NCI-H2227 treated with DMSO at 0.1 percent for 48 hours (cell line): ENCODE results near the gene C6orf136.

Source experiments
- DNase-seq: peaks from one replicate; lab custom pipeline; 2025; lab: John Stamatoyannopoulos, UW

C6orf136 gene

GRCh38 chr6:30686908-30687658 lies 40.1 kb downstream of the C6orf136 start:
- peak; percentile 79 for DNase-seq

- DNase-seq: peak; percentile 50
Observed at GRCh38 chr6:30687659-30688431, 40.9 kb downstream of the C6orf136 start.

- DNase-seq: no peak
Observed at GRCh38 chr6:30688569-30688968, 41.6 kb downstream of the C6orf136 start.

- DNase-seq: no peak
Observed at GRCh38 chr6:30689022-30689865, 42.3 kb downstream of the C6orf136 start.

- DNase-seq: no peak
Observed at GRCh38 chr6:30689985-30690384, 43.1 kb downstream of the C6orf136 start.

- peak; percentile 92 for DNase-seq
Observed at GRCh38 chr6:30690403-30691207, 43.7 kb downstream of the C6orf136 start, which contains the start of gene NRM. NRM (minus strand) TSS chr6:30690984; CDS start chr6:30690974, 10 bp downstream.

GRCh38 chr6:30691208-30691847 lies 44.4 kb downstream of the C6orf136 start:
- DNase-seq: peak; percentile 46

- DNase-seq: no peak
Observed at GRCh38 chr6:30696432-30696831, 49.5 kb downstream of the C6orf136 start.

GRCh38 chr6:30700340-30700739 lies 53.4 kb downstream of the C6orf136 start:
- DNase-seq: no peak
